Vagina (tissue), 2 donors: Measurements from ENCODE around the gene DNAJC12. TPM values are rescaled to one million over a fixed set of nuclear protein-coding genes. Genes with fewer than 3 reads are reported as not detected.

ENCODE experiments used
- DNase-seq, 2 donors: peaks; one replicate each; pipeline ENCODE4 v3.0.0-alpha.2; 2017; ENCODE audit errors: extremely low spot score in 2 of 2
- H3K27ac ChIP-seq: fragments of 200-600 bp; sonication (generic); one replicate; pipeline ENCODE4 v1.5.1; 2019
- H3K27me3 ChIP-seq: fragments of 200-600 bp; sonication (generic); one replicate; pipeline ENCODE4 v1.5.1; 2019
- H3K36me3 ChIP-seq, 2 donors: fragments of 200-600 bp; sonication (generic); one replicate each; pipeline ENCODE4 v1.5.1; 2017 to 2019
- H3K4me1 ChIP-seq: fragments of 200-600 bp; sonication (generic); one replicate; pipeline ENCODE4 v1.5.1; 2019
- H3K4me3 ChIP-seq, 2 donors: fragments of 200-600 bp; sonication (generic); 1 replicate in 1 of 2; 2 replicates in 1 of 2; pipeline ENCODE4 v1.5.1; 2016 to 2019
- H3K9me3 ChIP-seq: fragments of 200-600 bp; sonication (generic); one replicate; pipeline ENCODE4 v1.5.1; 2019
- CTCF ChIP-seq, 3 experiments: fragments of 450-650 bp in 2 of 3; fragments of 200-600 bp in 1 of 3; sonication (generic) in 1 of 3; IDR thresholded peaks; one replicate each; pipeline ENCODE4 v1.5.1; 2017 to 2019; ENCODE audit warnings: antibody characterized with exemption in 3 of 3, mild to moderate bottlenecking in 2 of 3, moderate library complexity in 2 of 3
- POLR2A ChIP-seq, 2 donors: fragments of 450-650 bp; IDR thresholded peaks; one replicate each; pipeline ENCODE4 v1.6.1; 2017; ENCODE audit warnings: antibody characterized with exemption in 2 of 2, mild to moderate bottlenecking in 2 of 2, moderate library complexity in 2 of 2
- POLR2AphosphoS5 ChIP-seq, 2 donors: sonication (generic); formaldehyde crosslinking; IDR thresholded peaks; one replicate each; pipeline ENCODE4 v1.9.0; 2017; ENCODE audit warnings: antibody characterized with exemption in 2 of 2, mild to moderate bottlenecking in 2 of 2, low read depth in 1 of 2; ENCODE audit not compliant: insufficient read depth in 1 of 2
- intact Hi-C: fragments of 100-400 bp; cut with DNase I; formaldehyde crosslinking; loops from one replicate; pipeline ENCODE4 v1.15.1; 2023
- total RNA-seq: library from RNA; depleted of rRNA; stranded (reverse); fragments of >200 nt; gene quantifications from one replicate; pipeline ENCODE4 v1.2.3, GENCODE V29; 2016

DNAJC12 gene
- total RNA-seq, 1 donor from 2014 or later, result 2.7 TPM

- H3K4me3 ChIP-seq, result no peak overlapping the region
- TF ChIP-seq CTCF (IDR thresholded peaks at IDR 0.05) (no peak), POLR2AphosphoS5 (IDR thresholded peaks at IDR 0.05; ENCODE audit: insufficient read depth in 1 of 2, low read depth in 1 of 2) (no peak), POLR2A (IDR thresholded peaks at IDR 0.05) (no peak)
- no peaks in the 10 kb centered on the region for H3K9me3 ChIP-seq
- H3K27ac ChIP-seq, result no peak overlapping the region
- H3K27me3 ChIP-seq, result no peaks in the 10 kb centered on the region
- H3K36me3 ChIP-seq, result no peaks in the 10 kb centered on the region
- H3K4me1 ChIP-seq, result no peaks in the 10 kb centered on the region
- no peak for DNase-seq
- intact Hi-C loops, result no loop called here
Measured at GRCh38 chr10:67772894-67773511, 65.0 kb downstream of the DNAJC12 start.

- no peak for DNase-seq
- no peaks in the 10 kb centered on the region for H3K4me1 ChIP-seq
- intact Hi-C loops, result no loop called here
- no peak overlapping the region for H3K27ac ChIP-seq
- no peak for TF ChIP-seq CTCF (IDR thresholded peaks at IDR 0.05)
- H3K9me3 ChIP-seq, result no peaks in the 10 kb centered on the region
- no peak overlapping the region for H3K4me3 ChIP-seq
- no peaks in the 10 kb centered on the region for H3K36me3 ChIP-seq
- H3K27me3 ChIP-seq, result no peaks in the 10 kb centered on the region
Measured at GRCh38 chr10:67772151-67772550, 65.8 kb downstream of the DNAJC12 start.

- intact Hi-C loops, result no loop called here
- Histone ChIP-seq H3K36me3 (no peaks in the 10 kb centered on the region), H3K4me3 (no peak overlapping the region), H3K4me1 (no peaks in the 10 kb centered on the region), H3K27me3 (no peaks in the 10 kb centered on the region), H3K9me3 (no peaks in the 10 kb centered on the region), H3K27ac (no peak overlapping the region)
- TF ChIP-seq POLR2A (IDR thresholded peaks at IDR 0.05), result no peak
- TF ChIP-seq POLR2AphosphoS5 (IDR thresholded peaks at IDR 0.05; ENCODE audit: insufficient read depth in 1 of 2, low read depth in 1 of 2), result no peak
- no peak for TF ChIP-seq CTCF (IDR thresholded peaks at IDR 0.05)
- DNase-seq, result no peak
Measured at GRCh38 chr10:67771200-67771599, 66.8 kb downstream of the DNAJC12 start.

- no peaks in the 10 kb centered on the region for H3K4me1 ChIP-seq
- H3K4me3 ChIP-seq, result no peak overlapping the region
- TF ChIP-seq POLR2A (IDR thresholded peaks at IDR 0.05), result no peak
- TF ChIP-seq POLR2AphosphoS5 (IDR thresholded peaks at IDR 0.05; ENCODE audit: insufficient read depth in 1 of 2, low read depth in 1 of 2), result no peak
- TF ChIP-seq CTCF (IDR thresholded peaks at IDR 0.05), result no peak
- no peaks in the 10 kb centered on the region for H3K27me3 ChIP-seq
- no peaks in the 10 kb centered on the region for H3K36me3 ChIP-seq
- no peaks in the 10 kb centered on the region for H3K9me3 ChIP-seq
- H3K27ac ChIP-seq, result no peak overlapping the region
- intact Hi-C loops, result no loop called here
- DNase-seq, result no peak
Measured at GRCh38 chr10:67770537-67770936, 67.5 kb downstream of the DNAJC12 start.

GRCh38 chr10:67767244-67767643 lies 70.7 kb downstream of the DNAJC12 start:
- Histone ChIP-seq H3K4me1 (no peaks in the 10 kb centered on the region), H3K36me3 (no peaks in the 10 kb centered on the region), H3K27me3 (no peaks in the 10 kb centered on the region), H3K4me3 (no peak overlapping the region), H3K27ac (no peak overlapping the region), H3K9me3 (no peaks in the 10 kb centered on the region)
- DNase-seq, result no peak
- intact Hi-C loops, result no loop called here
- TF ChIP-seq CTCF (IDR thresholded peaks at IDR 0.05) (no peak), POLR2A (IDR thresholded peaks at IDR 0.05) (no peak), POLR2AphosphoS5 (IDR thresholded peaks at IDR 0.05; ENCODE audit: insufficient read depth in 1 of 2, low read depth in 1 of 2) (no peak)
